HL-60/S4 treated with phorbol 12-myristate 13-acetate at 8.2 ng/mL for 4 days and 3 days (cell line): ENCODE measurements around the gene SHFL.

Source experiments
- in situ Hi-C: fragments of 300-500 bp; cut with MboI; formaldehyde crosslinking; loops from 2 replicates; pipeline ENCODE4 v1.15.0; 2022; ENCODE audit warnings: low sequenced_read_pairs

Gene SHFL

GRCh38 chr19:10126213-10126639 is 40.1 kb downstream of the SHFL start:
- in situ Hi-C loops = no loop called here

GRCh38 chr19:10132905-10133304 is 46.8 kb downstream of the SHFL start:
- in situ Hi-C loops = no loop called here

GRCh38 chr19:10133596-10133995 is 47.5 kb downstream of the SHFL start:
- in situ Hi-C loops = no loop called here

- in situ Hi-C loops = no loop called here
These were observed 47.9 kb downstream of the SHFL start for GRCh38 chr19:10134040-10134439.

- in situ Hi-C loops = no loop called here
These were observed 49.6 kb downstream of the SHFL start for GRCh38 chr19:10135551-10136334.

GRCh38 chr19:10136936-10137335 is 50.8 kb downstream of the SHFL start:
- in situ Hi-C loops = no loop called here

- in situ Hi-C loops = no loop called here
These were observed 51.9 kb downstream of the SHFL start for GRCh38 chr19:10137751-10138682.

GRCh38 chr19:10138879-10139795 is 53.0 kb downstream of the SHFL start:
- in situ Hi-C loops = no loop called here

GRCh38 chr19:10139952-10140351 is 53.8 kb downstream of the SHFL start:
- in situ Hi-C loops = no loop called here

GRCh38 chr19:10141479-10141878 is 55.4 kb downstream of the SHFL start:
- in situ Hi-C loops = no loop called here

GRCh38 chr19:10141973-10142372 is 55.9 kb downstream of the SHFL start:
- in situ Hi-C loops = no loop called here
